BLaER1 (cell line): ENCODE results near the gene ZNF670.
A peak's percentile ranks its signal among the peaks of the same experiment; 100 is the strongest.
"Not testable (repeated sequence)": the region's sequence is repeated elsewhere in the genome, so short reads cannot be mapped to it uniquely, and the experiment has no call there.

Experiments used
- H3K27ac ChIP-seq: shearing (Covaris generic); formaldehyde crosslinking; 2 replicates; pipeline ENCODE4 v1.8.1; 2022
- H3K27me3 ChIP-seq: shearing (Covaris generic); formaldehyde crosslinking; 2 replicates; pipeline ENCODE4 v1.8.1; 2022
- H3K36me3 ChIP-seq: shearing (Covaris generic); formaldehyde crosslinking; 2 replicates; pipeline ENCODE4 v1.8.1; 2022
- H3K4me1 ChIP-seq: shearing (Covaris generic); formaldehyde crosslinking; 2 replicates; pipeline ENCODE4 v1.8.1; 2022
- H3K4me2 ChIP-seq: shearing (Covaris generic); formaldehyde crosslinking; 2 replicates; pipeline ENCODE4 v1.8.1; 2022
- H3K4me3 ChIP-seq: shearing (Covaris generic); formaldehyde crosslinking; 2 replicates; pipeline ENCODE4 v1.8.1; 2022
- H3K9ac ChIP-seq: shearing (Covaris generic); formaldehyde crosslinking; 2 replicates; pipeline ENCODE4 v1.8.1; 2022
- H3K9me3 ChIP-seq: shearing (Covaris generic); formaldehyde crosslinking; 2 replicates; pipeline ENCODE4 v1.8.1; 2022
- H4K20me1 ChIP-seq: shearing (Covaris generic); formaldehyde crosslinking; 2 replicates; pipeline ENCODE4 v1.8.1; 2022
- Cebpa-rat ChIP-seq: shearing (Covaris generic); IDR thresholded peaks from 2 replicates; pipeline ENCODE4 v1.8.1; 2022

Gene ZNF670

GRCh38 chr1:247060771-247061170, 17.8 kb downstream of the ZNF670 start:
- Histone ChIP-seq H4K20me1 (peaks cover 27% of the 10 kb centered on the region), H3K4me1 (peaks cover 10% of the 10 kb centered on the region; the same call in 1 of the 2 replicates), H3K9me3 (peaks cover 100% of the 10 kb centered on the region), H3K36me3 (peaks cover 74% of the 10 kb centered on the region), H3K27me3 (no peaks in the 10 kb centered on the region; the same call in 1 of the 2 replicates), H3K4me3 (no peak overlapping the region), H3K4me2 (no peak overlapping the region), H3K9ac (no peak overlapping the region), H3K27ac (no peak overlapping the region)
- no peak for TF ChIP-seq Cebpa-rat

DNA sequence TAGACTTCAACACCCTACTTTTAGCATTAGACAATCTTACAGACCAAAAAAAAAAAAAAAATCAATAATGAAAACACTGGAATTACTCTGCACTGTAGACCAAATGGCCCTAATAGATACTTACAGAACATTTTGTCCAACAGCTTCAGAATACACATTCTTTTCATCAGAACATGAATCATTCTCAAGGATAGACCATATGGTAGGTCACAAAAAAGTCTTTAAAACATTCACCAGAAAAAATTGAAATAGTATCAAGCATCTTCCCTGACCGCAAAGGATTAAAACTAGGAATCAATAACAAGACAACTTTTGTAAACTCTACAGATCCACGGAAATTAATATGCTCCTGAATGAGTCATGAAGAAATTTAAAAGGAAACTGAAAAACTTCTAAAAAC, 22.5 kb downstream of the ZNF670 start:
- no peak overlapping the region for H3K27ac ChIP-seq

GRCh38 chr1:247054992-247055415, 23.6 kb downstream of the ZNF670 start:
- no peak overlapping the region for H3K4me2 ChIP-seq
- no peak overlapping the region for H3K27ac ChIP-seq
- no peak for TF ChIP-seq Cebpa-rat

More for the DNA sequence above, 22.5 kb downstream of the ZNF670 start:
- no peak overlapping the region for H3K4me2 ChIP-seq
- no peak overlapping the region for H3K4me3 ChIP-seq
- peaks cover 6% of the 10 kb centered on the region for H3K4me1 ChIP-seq
- H3K36me3 ChIP-seq = peaks cover 74% of the 10 kb centered on the region
- no peaks in the 10 kb centered on the region for H3K27me3 ChIP-seq
- TF ChIP-seq Cebpa-rat = no peak
- H3K9ac ChIP-seq = no peak overlapping the region
- H4K20me1 ChIP-seq = no peaks in the 10 kb centered on the region; the same call in 1 of the 2 replicates
- peaks cover 100% of the 10 kb centered on the region for H3K9me3 ChIP-seq

GRCh38 chr1:247047702-247048101, 30.9 kb downstream of the ZNF670 start:
- H3K27me3 ChIP-seq = no peaks in the 10 kb centered on the region
- no peak overlapping the region for H3K27ac ChIP-seq
- H4K20me1 ChIP-seq = peaks cover 18% of the 10 kb centered on the region; the same call in 1 of the 2 replicates
- H3K9ac ChIP-seq = no peak overlapping the region
- H3K36me3 ChIP-seq = peaks cover 86% of the 10 kb centered on the region
- H3K4me2 ChIP-seq = no peak overlapping the region
- TF ChIP-seq Cebpa-rat = no peak
- H3K4me1 ChIP-seq = no peaks in the 10 kb centered on the region
- peak overlapping the region; percentile 47; the same call in 1 of the 2 replicates for H3K4me3 ChIP-seq
- H3K9me3 ChIP-seq = peaks cover 100% of the 10 kb centered on the region

More at GRCh38 chr1:247054992-247055415, 23.6 kb downstream of the ZNF670 start:
- H4K20me1 ChIP-seq = no peaks in the 10 kb centered on the region; the same call in 1 of the 2 replicates
- H3K9ac ChIP-seq = no peak overlapping the region
- H3K36me3 ChIP-seq = peaks cover 74% of the 10 kb centered on the region
- H3K27me3 ChIP-seq = no peaks in the 10 kb centered on the region
- peak overlapping the region; percentile 42; the same call in 1 of the 2 replicates for H3K4me3 ChIP-seq
- H3K9me3 ChIP-seq = peaks cover 100% of the 10 kb centered on the region
- H3K4me1 ChIP-seq = peaks cover 6% of the 10 kb centered on the region

- no peak overlapping the region for H3K4me2 ChIP-seq
- no peaks in the 10 kb centered on the region for H3K27me3 ChIP-seq
- H3K4me3 ChIP-seq = peak overlapping the region; percentile 47; the same call in 1 of the 2 replicates
- no peak for TF ChIP-seq Cebpa-rat
- no peak overlapping the region for H3K27ac ChIP-seq
- H4K20me1 ChIP-seq = peaks cover 18% of the 10 kb centered on the region; the same call in 1 of the 2 replicates
- H3K9me3 ChIP-seq = peaks cover 100% of the 10 kb centered on the region
- no peak overlapping the region for H3K9ac ChIP-seq
- H3K36me3 ChIP-seq = peaks cover 86% of the 10 kb centered on the region
- no peaks in the 10 kb centered on the region for H3K4me1 ChIP-seq
Observed at GRCh38 chr1:247047260-247047659, 31.4 kb downstream of the ZNF670 start.

DNA sequence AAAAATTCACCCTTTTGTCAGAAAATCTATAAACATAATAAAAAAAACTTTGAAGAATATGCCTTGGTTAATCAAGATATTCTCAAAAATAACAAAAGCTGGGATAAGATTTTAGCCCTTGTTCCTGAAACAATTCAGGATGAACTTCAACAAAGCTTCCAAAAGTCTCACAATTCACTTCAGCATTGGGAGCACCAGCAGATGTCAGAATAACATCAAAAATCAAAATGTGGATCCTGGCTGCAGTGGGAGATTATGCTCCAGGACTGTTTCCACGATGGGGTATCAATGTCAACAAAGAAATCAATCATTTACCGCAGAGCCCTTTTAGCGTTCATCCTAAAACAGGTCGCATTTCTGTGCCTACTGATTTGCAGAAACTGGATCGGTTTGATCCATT, 35.2 kb downstream of the ZNF670 start:
- Histone ChIP-seq H3K9ac (no peak overlapping the region), H3K9me3 (peaks cover 100% of the 10 kb centered on the region), H4K20me1 (peaks cover 18% of the 10 kb centered on the region; the same call in 1 of the 2 replicates), H3K4me3 (no peak overlapping the region), H3K27ac (no peak overlapping the region), H3K4me2 (no peak overlapping the region), H3K36me3 (peaks cover 98% of the 10 kb centered on the region), H3K4me1 (no peaks in the 10 kb centered on the region), H3K27me3 (no peaks in the 10 kb centered on the region)
- no peak for TF ChIP-seq Cebpa-rat

GRCh38 chr1:247037511-247038320, 40.9 kb downstream of the ZNF670 start:
- H3K36me3 ChIP-seq = peaks cover 98% of the 10 kb centered on the region
- peaks cover 100% of the 10 kb centered on the region for H3K9me3 ChIP-seq
- H3K9ac ChIP-seq = no peak overlapping the region

GRCh38 chr1:247032306-247032705, 46.3 kb downstream of the ZNF670 start:
- H3K27ac ChIP-seq, H3K9ac ChIP-seq, H3K4me3 ChIP-seq, H3K4me1 ChIP-seq, H3K27me3 ChIP-seq, H3K4me2 ChIP-seq, H4K20me1 ChIP-seq: not testable (repeated sequence)
- H3K9me3 ChIP-seq = peaks cover 99% of the 10 kb centered on the region
- H3K36me3 ChIP-seq = peaks cover 46% of the 10 kb centered on the region

More at GRCh38 chr1:247037511-247038320, 40.9 kb downstream of the ZNF670 start:
- Histone ChIP-seq H3K4me1 (no peaks in the 10 kb centered on the region), H3K4me2 (no peak overlapping the region), H3K27me3 (no peaks in the 10 kb centered on the region), H4K20me1 (no peaks in the 10 kb centered on the region), H3K27ac (no peak overlapping the region), H3K4me3 (peak overlapping the region; percentile 9)
- TF ChIP-seq Cebpa-rat = no peak
